SK-N-SH (cell line): Measurements from ENCODE around the gene RPS8. TPM values are rescaled to one million over a fixed set of nuclear protein-coding genes. Genes with fewer than 3 reads are reported as not detected.

Experiments used
- EP300 ChIP-seq, 2 experiments: IDR thresholded peaks; 2 replicates each; pipeline versions ENCODE4 v1.4.0 to v1.6.1; 2012; ENCODE audit warnings: borderline replicate concordance in 1 of 2, low read depth in 1 of 2, low read length in 1 of 2
- FOSL2 ChIP-seq: IDR thresholded peaks from 2 replicates; pipeline ENCODE4 v1.4.0; 2012; ENCODE audit warnings: low read depth, mild to moderate bottlenecking, moderate library complexity, borderline replicate concordance
- FOXJ3 ChIP-seq: sonication (generic); formaldehyde crosslinking; IDR thresholded peaks from 2 replicates; pipeline ENCODE4 v1.5.1; 2020; ENCODE audit warnings: mild to moderate bottlenecking, missing genetic modification reagents
- GATA2 ChIP-seq: sonication (generic); formaldehyde crosslinking; IDR thresholded peaks from 2 replicates; pipeline ENCODE4 v1.5.0; 2020; ENCODE audit warnings: mild to moderate bottlenecking, missing genetic modification reagents
- RFX5 ChIP-seq: IDR thresholded peaks from 2 replicates; pipeline ENCODE4 v1.6.1; 2012; ENCODE audit warnings: mild to moderate bottlenecking, improper control_type of control experiment, low read length
- RXRA ChIP-seq: IDR thresholded peaks from 2 replicates; pipeline ENCODE4 v1.4.0; 2012; ENCODE audit warnings: low read depth, mild to moderate bottlenecking, borderline replicate concordance
- TAF1 ChIP-seq: IDR thresholded peaks from 2 replicates; pipeline ENCODE4 v1.6.1; 2012; ENCODE audit warnings: low read depth, mild to moderate bottlenecking, low read length, moderate library complexity, borderline replicate concordance
- polyA plus RNA-seq, 3 experiments: library from polyadenylated mRNA; depleted of rRNA; stranded (reverse); fragments of >200 nt; gene quantifications; 2 replicates each; pipeline ENCODE4 v1.2.3, GENCODE V29; 2012
- TF ChIP-seq, protein P1 (sequence below): IDR thresholded peaks from 2 replicates; pipeline ENCODE4 v1.6.1; 2012; ENCODE audit warnings: mild to moderate bottlenecking, low read depth, low read length, moderate library complexity
- TF ChIP-seq, protein P2 (sequence below): fragments of 200-600 bp; sonication (generic); IDR thresholded peaks from 2 replicates; pipeline ENCODE4 v1.6.1; 2017; ENCODE audit warnings: antibody characterized with exemption, mild to moderate bottlenecking, moderate library complexity
- TF ChIP-seq, protein P3 (sequence below): fragments of 150-350 bp; IDR thresholded peaks from 2 replicates; pipeline ENCODE4 v1.6.1; 2017; ENCODE audit warnings: antibody characterized with exemption, low read length, low read depth, borderline replicate concordance
- TF ChIP-seq, protein P4 (sequence below): IDR thresholded peaks from 2 replicates; pipeline ENCODE4 v1.4.0; 2012; ENCODE audit warnings: low read depth

Gene RPS8
- polyA plus RNA-seq, 1 of the 3 experiments (the other 2 are of a cell fraction), result 3,303 TPM

DNA sequence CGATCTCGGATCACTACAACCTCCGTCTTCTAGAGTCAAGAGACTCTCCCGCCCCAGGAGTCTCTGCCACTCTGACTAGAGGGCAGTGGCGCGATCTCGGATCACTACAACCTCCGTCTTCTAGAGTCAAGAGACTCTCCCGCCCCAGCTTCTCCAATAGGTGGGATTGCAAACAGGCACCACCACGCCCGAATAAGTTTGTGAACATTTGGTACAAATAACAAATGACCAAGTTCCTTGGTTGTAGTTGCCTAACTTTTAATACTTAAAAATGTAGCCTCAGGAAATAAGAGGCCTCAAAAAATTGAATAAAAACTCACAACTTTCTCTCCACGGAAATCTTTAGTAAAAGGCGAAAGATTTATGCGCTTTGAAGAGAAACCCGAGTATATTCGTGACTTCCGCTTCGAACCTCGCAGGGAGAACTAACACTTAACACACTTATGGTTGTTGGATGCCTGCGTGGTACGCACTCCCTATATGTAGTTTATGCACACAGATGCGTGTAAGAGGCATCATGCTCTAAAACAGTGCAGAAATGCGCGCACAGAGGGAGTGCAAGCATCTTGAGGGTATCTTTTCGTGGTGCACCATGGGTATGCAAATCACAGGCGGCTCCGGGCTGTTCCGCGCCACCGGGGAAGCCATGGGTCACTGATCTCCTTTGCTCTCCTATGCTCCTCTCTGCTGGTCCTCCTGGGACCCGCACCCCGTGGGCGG, 44.4 kb downstream of the RPS8 start (continued):
- TF ChIP-seq, protein P1, sequence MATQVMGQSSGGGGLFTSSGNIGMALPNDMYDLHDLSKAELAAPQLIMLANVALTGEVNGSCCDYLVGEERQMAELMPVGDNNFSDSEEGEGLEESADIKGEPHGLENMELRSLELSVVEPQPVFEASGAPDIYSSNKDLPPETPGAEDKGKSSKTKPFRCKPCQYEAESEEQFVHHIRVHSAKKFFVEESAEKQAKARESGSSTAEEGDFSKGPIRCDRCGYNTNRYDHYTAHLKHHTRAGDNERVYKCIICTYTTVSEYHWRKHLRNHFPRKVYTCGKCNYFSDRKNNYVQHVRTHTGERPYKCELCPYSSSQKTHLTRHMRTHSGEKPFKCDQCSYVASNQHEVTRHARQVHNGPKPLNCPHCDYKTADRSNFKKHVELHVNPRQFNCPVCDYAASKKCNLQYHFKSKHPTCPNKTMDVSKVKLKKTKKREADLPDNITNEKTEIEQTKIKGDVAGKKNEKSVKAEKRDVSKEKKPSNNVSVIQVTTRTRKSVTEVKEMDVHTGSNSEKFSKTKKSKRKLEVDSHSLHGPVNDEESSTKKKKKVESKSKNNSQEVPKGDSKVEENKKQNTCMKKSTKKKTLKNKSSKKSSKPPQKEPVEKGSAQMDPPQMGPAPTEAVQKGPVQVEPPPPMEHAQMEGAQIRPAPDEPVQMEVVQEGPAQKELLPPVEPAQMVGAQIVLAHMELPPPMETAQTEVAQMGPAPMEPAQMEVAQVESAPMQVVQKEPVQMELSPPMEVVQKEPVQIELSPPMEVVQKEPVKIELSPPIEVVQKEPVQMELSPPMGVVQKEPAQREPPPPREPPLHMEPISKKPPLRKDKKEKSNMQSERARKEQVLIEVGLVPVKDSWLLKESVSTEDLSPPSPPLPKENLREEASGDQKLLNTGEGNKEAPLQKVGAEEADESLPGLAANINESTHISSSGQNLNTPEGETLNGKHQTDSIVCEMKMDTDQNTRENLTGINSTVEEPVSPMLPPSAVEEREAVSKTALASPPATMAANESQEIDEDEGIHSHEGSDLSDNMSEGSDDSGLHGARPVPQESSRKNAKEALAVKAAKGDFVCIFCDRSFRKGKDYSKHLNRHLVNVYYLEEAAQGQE, result 0 out of 2 replicates have a peak, but pooled peaks have one; percentile 22
- TF ChIP-seq RFX5 (no peak), FOXJ3 (no peak), EP300 (IDR thresholded peaks at IDR 0.05; ENCODE audit: borderline replicate concordance in 1 of 2, low read depth in 1 of 2, low read length in 1 of 2) (peak in 1 of 2 experiments; percentile 60; a peak in 1 of 4 replicates), TAF1 (peak; percentile 60; the same call in 1 of the 2 replicates), GATA2 (no peak), RXRA (0 out of 2 replicates have a peak, but pooled peaks have one; percentile 29), FOSL2 (peak; percentile 6; the same call in 1 of the 2 replicates)
- TF ChIP-seq, protein P2, sequence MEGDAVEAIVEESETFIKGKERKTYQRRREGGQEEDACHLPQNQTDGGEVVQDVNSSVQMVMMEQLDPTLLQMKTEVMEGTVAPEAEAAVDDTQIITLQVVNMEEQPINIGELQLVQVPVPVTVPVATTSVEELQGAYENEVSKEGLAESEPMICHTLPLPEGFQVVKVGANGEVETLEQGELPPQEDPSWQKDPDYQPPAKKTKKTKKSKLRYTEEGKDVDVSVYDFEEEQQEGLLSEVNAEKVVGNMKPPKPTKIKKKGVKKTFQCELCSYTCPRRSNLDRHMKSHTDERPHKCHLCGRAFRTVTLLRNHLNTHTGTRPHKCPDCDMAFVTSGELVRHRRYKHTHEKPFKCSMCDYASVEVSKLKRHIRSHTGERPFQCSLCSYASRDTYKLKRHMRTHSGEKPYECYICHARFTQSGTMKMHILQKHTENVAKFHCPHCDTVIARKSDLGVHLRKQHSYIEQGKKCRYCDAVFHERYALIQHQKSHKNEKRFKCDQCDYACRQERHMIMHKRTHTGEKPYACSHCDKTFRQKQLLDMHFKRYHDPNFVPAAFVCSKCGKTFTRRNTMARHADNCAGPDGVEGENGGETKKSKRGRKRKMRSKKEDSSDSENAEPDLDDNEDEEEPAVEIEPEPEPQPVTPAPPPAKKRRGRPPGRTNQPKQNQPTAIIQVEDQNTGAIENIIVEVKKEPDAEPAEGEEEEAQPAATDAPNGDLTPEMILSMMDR, result no peak
- TF ChIP-seq, protein P3, sequence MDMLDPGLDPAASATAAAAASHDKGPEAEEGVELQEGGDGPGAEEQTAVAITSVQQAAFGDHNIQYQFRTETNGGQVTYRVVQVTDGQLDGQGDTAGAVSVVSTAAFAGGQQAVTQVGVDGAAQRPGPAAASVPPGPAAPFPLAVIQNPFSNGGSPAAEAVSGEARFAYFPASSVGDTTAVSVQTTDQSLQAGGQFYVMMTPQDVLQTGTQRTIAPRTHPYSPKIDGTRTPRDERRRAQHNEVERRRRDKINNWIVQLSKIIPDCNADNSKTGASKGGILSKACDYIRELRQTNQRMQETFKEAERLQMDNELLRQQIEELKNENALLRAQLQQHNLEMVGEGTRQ, result no peak
- TF ChIP-seq, protein P4, sequence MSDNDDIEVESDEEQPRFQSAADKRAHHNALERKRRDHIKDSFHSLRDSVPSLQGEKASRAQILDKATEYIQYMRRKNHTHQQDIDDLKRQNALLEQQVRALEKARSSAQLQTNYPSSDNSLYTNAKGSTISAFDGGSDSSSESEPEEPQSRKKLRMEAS, result peak; percentile 56; the same call in 1 of the 2 replicates
